A549 (cell line): ENCODE data around the gene XYLB. TPM values are rescaled to one million over a fixed set of nuclear protein-coding genes. Genes with fewer than 3 reads are reported as not detected.

ENCODE experiments used
- ATAC-seq, 2 experiments: fragments of 200-7000 bp in 1 of 2; fragments of >200 bp in 1 of 2; cut with Nextera tagmentation in 1 of 2; cut with Tn5 transposase in 1 of 2; 3 replicates each; pipeline versions ENCODE4 v1.8.0 to v1.9.1; 2018 to 2020; ENCODE audit warnings: mild to moderate bottlenecking in 1 of 2, moderate library complexity in 1 of 2
- CTCF ChIA-PET: fragments of 300-600 bp; sonication (Branson Sonifier 250); formaldehyde crosslinking; extraction: SDS; loops from one replicate; lab custom pipeline; 2021; ENCODE audit warnings: antibody characterized with exemption, inconsistent platforms; lab: Yijun Ruan, JAX
- POLR2A ChIA-PET: fragments of 350-600 bp; formaldehyde crosslinking; extraction: SDS; loops from one replicate; lab custom pipeline; 2021; ENCODE audit warnings: antibody characterized with exemption, inconsistent platforms; lab: Yijun Ruan, JAX
- DNase-seq, 2 experiments: peaks; one replicate each; pipeline versions ENCODE4 v3.0.0 to v3.0.0-alpha.2; 2011 to 2016; ENCODE audit warnings: low read depth in 1 of 2, low spot score in 1 of 2
- FAIRE-seq: peaks from 2 replicates; lab custom pipeline; 2011; peaks lifted over from hg19 to GRCh38; lab: Jason Lieb, UNC
- H3K27ac ChIP-seq, 2 experiments: fragments of >200 bp; sonication (Bioruptor Twin); formaldehyde crosslinking; 3 replicates each; pipeline ENCODE4 v1.5.1; 2016 to 2017
- H3K4me1 ChIP-seq: fragments of >200 bp; sonication (Bioruptor Twin); formaldehyde crosslinking; 3 replicates; pipeline ENCODE4 v1.6.1; 2016
- H3K4me2 ChIP-seq: fragments of >200 bp; sonication (Bioruptor Twin); formaldehyde crosslinking; 3 replicates; pipeline ENCODE4 v1.6.1; 2016
- H3K4me3 ChIP-seq: fragments of >200 bp; sonication (Bioruptor Twin); formaldehyde crosslinking; 3 replicates; pipeline ENCODE4 v1.5.1; 2016
- H3K9me3 ChIP-seq: fragments of >200 bp; sonication (Bioruptor Twin); formaldehyde crosslinking; 3 replicates; pipeline ENCODE4 v1.6.1; 2016
- BHLHE40 ChIP-seq: IDR thresholded peaks from 2 replicates; pipeline ENCODE4 v1.6.1; 2012; ENCODE audit warnings: low read depth, low read length, inconsistent platforms
- FOSB ChIP-seq: fragments of 250-450 bp; sonication (Bioruptor Pico); IDR thresholded peaks from 2 replicates; pipeline ENCODE4 v1.5.0; 2020; ENCODE audit warnings: mild to moderate bottlenecking, moderate library complexity
- FOSL2 ChIP-seq, 2 experiments: fragments of 450-650 bp in 1 of 2; fragments of >200 bp in 1 of 2; sonication (Bioruptor Twin) in 1 of 2; formaldehyde crosslinking; IDR thresholded peaks; 2 replicates each; pipeline versions ENCODE4 v1.5.0 to v1.6.1; 2016 to 2020; ENCODE audit warnings: mild to moderate bottlenecking in 1 of 2, moderate library complexity in 1 of 2
- GATA3 ChIP-seq: IDR thresholded peaks from 2 replicates; pipeline ENCODE4 v1.6.1; 2012; ENCODE audit warnings: borderline replicate concordance
- HDAC2 ChIP-seq: fragments of 200-600 bp; sonication (generic); IDR thresholded peaks from 2 replicates; pipeline ENCODE4 v1.6.1; 2016
- NR3C1 ChIP-seq: fragments of >200 bp; sonication (Bioruptor Twin); formaldehyde crosslinking; IDR thresholded peaks from 3 replicates; pipeline ENCODE4 v1.6.1; 2017
- POLR2A ChIP-seq: IDR thresholded peaks from 2 replicates; pipeline ENCODE4 v1.6.1; 2012; ENCODE audit warnings: mild to moderate bottlenecking, low read length
- SMC3 ChIP-seq: fragments of >200 bp; sonication (Bioruptor Twin); formaldehyde crosslinking; IDR thresholded peaks from 3 replicates; pipeline ENCODE4 v1.6.1; 2018; ENCODE audit warnings: inconsistent platforms
- SREBF2 ChIP-seq: fragments of 450-650 bp; IDR thresholded peaks from 2 replicates; pipeline ENCODE4 v1.6.1; 2014; ENCODE audit warnings: mild to moderate bottlenecking, moderate library complexity
- TFCP2L1 ChIP-seq: fragments of 250-450 bp; sonication (Bioruptor Pico); IDR thresholded peaks from 2 replicates; pipeline ENCODE4 v1.5.0; 2021; ENCODE audit warnings: mild to moderate bottlenecking
- TP53 ChIP-seq: fragments of 250-450 bp; sonication (Bioruptor Pico); IDR thresholded peaks from 2 replicates; pipeline ENCODE4 v1.5.0; 2021; ENCODE audit warnings: mild to moderate bottlenecking, moderate library complexity
- ZFP36 ChIP-seq: fragments of 450-650 bp; IDR thresholded peaks from 2 replicates; pipeline ENCODE4 v1.6.1; 2014; ENCODE audit warnings: borderline replicate concordance; ENCODE audit not compliant: partially characterized antibody
- ZNF302 ChIP-seq: fragments of 250-450 bp; sonication (Bioruptor Pico); IDR thresholded peaks from 2 replicates; pipeline ENCODE4 v1.9.0; 2021; ENCODE audit warnings: inconsistent platforms, mild to moderate bottlenecking, moderate library complexity
- WGBS: methylation state at CpG from one replicate; pipeline ENCODE4 v1.1.6; 2017; ENCODE audit errors: missing lambda C conversion rate; 5-methylcytosine and 5-hydroxymethylcytosine counted together
- polyA plus RNA-seq, 4 experiments: library from polyadenylated mRNA; depleted of rRNA in 3 of 4; stranded (reverse); fragments of >200 nt; fragmentation: RNase III in 1 of 4; extraction: RNeasy Plus Mini Kit Qiagen cat#74134 plus additional on column Dnase treatment in 1 of 4; gene quantifications; 2 replicates in 3 of 4; 3 replicates in 1 of 4; pipeline ENCODE4 v1.2.3, GENCODE V29; 2011 to 2017
- TF ChIP-seq, protein P1 (sequence below): fragments of >200 bp; sonication (Bioruptor Twin); formaldehyde crosslinking; IDR thresholded peaks from 3 replicates; pipeline ENCODE4 v1.5.1; 2016
- TF ChIP-seq, protein P2 (sequence below): fragments of 150-350 bp; IDR thresholded peaks from 2 replicates; pipeline ENCODE4 v1.6.1; 2014; ENCODE audit warnings: low read depth, mild to moderate bottlenecking, low read length
- TF ChIP-seq, protein P3 (sequence below): IDR thresholded peaks from 2 replicates; pipeline ENCODE4 v1.6.1; 2012
- TF ChIP-seq, protein P4 (sequence below): IDR thresholded peaks from 2 replicates; pipeline ENCODE4 v1.6.1; 2012
- TF ChIP-seq, protein P5 (sequence below): fragments of 200-600 bp; sonication (generic); IDR thresholded peaks from 2 replicates; pipeline ENCODE4 v1.6.1; 2016; ENCODE audit warnings: antibody characterized with exemption, mild to moderate bottlenecking, moderate library complexity
- TF ChIP-seq, protein P6 (sequence below): fragments of 250-450 bp; sonication (Bioruptor Pico); IDR thresholded peaks from 2 replicates; pipeline ENCODE4 v1.5.0; 2021; ENCODE audit warnings: mild to moderate bottlenecking, moderate library complexity, borderline replicate concordance
- TF ChIP-seq, protein P7 (sequence below): fragments of >200 bp; sonication (Bioruptor Twin); formaldehyde crosslinking; IDR thresholded peaks from 3 replicates; pipeline ENCODE4 v1.6.1; 2016
- TF ChIP-seq, protein P8 (sequence below): fragments of 450-650 bp; IDR thresholded peaks from 2 replicates; pipeline ENCODE4 v1.6.1; 2014; ENCODE audit warnings: antibody characterized with exemption

The XYLB gene
- polyA plus RNA-seq, 2 of the 4 experiments (the other 2 are of a cell fraction): 4.9 to 5.4 TPM

DNA sequence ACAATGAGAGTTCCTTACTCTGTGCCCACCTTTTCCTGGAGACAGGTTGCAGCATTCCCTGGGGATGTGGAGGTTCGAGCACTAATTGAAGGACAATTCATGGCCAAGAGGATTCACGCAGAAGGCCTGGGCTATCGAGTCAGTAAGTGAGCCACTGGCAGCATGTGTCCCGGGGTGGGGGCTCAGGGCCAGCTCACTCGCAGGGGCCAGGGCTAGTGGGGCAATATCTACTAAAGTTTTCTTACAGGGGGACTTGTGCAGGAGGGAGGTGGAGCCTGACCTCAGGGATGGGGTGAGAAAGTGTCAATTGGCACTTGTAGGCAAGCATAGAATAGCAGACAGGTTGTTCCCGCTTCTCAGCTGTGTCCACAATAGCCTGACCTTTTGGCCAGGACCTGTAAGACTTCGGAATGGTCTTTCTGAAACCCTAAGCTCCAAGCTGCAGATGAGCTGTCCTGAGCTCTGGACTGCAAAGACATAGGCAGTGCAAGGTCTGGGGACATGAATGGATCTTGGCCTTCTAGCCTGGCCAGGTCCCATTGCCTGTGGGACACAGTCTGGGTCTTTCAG is 32.7 kb downstream of the XYLB start:
- 92% methylated on average over 7 of the region's 7 CpGs for WGBS
- FAIRE-seq: no peak
- no peak for DNase-seq
- TF ChIP-seq, protein P1, sequence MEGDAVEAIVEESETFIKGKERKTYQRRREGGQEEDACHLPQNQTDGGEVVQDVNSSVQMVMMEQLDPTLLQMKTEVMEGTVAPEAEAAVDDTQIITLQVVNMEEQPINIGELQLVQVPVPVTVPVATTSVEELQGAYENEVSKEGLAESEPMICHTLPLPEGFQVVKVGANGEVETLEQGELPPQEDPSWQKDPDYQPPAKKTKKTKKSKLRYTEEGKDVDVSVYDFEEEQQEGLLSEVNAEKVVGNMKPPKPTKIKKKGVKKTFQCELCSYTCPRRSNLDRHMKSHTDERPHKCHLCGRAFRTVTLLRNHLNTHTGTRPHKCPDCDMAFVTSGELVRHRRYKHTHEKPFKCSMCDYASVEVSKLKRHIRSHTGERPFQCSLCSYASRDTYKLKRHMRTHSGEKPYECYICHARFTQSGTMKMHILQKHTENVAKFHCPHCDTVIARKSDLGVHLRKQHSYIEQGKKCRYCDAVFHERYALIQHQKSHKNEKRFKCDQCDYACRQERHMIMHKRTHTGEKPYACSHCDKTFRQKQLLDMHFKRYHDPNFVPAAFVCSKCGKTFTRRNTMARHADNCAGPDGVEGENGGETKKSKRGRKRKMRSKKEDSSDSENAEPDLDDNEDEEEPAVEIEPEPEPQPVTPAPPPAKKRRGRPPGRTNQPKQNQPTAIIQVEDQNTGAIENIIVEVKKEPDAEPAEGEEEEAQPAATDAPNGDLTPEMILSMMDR: no peak
- TF ChIP-seq SMC3 (no peak), ZNF302 (CRISPR knock-in tag) (no peak), ZFP36 (no peak)
- TF ChIP-seq, all 56 proteins: peak for 0
- H3K4me2 ChIP-seq: no peak overlapping the region
- ChIA-PET CTCF (interaction anchor here (1.3 kb wide), 1 partner anchor 13 kb away, joined by 4 read pairs; no protein-coding TSS in a partner anchor), POLR2A (no interaction called here)
- ATAC-seq: no peak
- H3K4me3 ChIP-seq: no peak overlapping the region
- no peaks in the 10 kb centered on the region for H3K4me1 ChIP-seq
- no peaks in the 10 kb centered on the region for H3K9me3 ChIP-seq
- H3K27ac ChIP-seq: no peak overlapping the region

DNA sequence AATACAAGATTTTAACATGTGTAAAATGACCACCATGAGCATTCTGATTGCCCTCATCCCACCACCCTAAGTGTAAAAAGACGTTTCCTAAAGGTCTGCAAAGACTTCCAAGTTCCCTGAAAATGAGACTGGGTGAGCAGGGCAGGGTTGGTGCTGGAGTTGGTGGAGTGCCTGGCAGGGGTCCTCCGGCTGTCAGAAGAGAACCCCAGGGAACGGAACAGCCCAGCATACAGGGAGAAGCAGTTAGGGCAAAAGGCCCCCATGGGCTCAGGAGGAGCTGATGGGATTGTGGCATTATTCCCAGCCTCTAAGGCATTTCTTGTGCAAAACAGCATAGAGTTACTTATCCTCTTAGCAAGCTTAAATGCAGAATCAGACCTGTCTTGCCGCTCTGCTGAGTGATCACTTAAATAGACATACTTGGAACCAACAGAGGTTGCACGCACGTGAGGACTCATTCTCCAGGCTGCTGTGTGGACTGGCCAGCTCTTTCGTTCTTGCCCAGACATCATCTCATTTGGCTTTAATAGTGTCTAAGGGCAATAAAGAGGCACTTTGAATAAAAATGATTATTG is 36.0 kb downstream of the XYLB start:
- DNase-seq (no peak), ATAC-seq (no peak; a peak in 1 of 6 replicates), FAIRE-seq (no peak)
- Histone ChIP-seq H3K4me2 (no peak overlapping the region), H3K27ac (no peak overlapping the region), H3K4me1 (no peaks in the 10 kb centered on the region), H3K9me3 (no peaks in the 10 kb centered on the region; the same call in 1 of the 3 replicates), H3K4me3 (no peak overlapping the region)
- POLR2A ChIA-PET: no interaction called here
- WGBS: 83% methylated on average over 7 of the region's 7 CpGs
- CTCF ChIA-PET: interaction anchor here (1.7 to 3.9 kb wide), 2 partner anchors 36 to 139 kb away, joined by 6 to 13 read pairs; partner anchors contain the start of gene XYLB
- no peak for TF ChIP-seq GATA3
- TF ChIP-seq, protein P1: no peak
- no peak for TF ChIP-seq TP53
- TF ChIP-seq, protein P2, sequence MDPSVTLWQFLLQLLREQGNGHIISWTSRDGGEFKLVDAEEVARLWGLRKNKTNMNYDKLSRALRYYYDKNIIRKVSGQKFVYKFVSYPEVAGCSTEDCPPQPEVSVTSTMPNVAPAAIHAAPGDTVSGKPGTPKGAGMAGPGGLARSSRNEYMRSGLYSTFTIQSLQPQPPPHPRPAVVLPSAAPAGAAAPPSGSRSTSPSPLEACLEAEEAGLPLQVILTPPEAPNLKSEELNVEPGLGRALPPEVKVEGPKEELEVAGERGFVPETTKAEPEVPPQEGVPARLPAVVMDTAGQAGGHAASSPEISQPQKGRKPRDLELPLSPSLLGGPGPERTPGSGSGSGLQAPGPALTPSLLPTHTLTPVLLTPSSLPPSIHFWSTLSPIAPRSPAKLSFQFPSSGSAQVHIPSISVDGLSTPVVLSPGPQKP: no peak
- TF ChIP-seq NR3C1: no peak
- TF ChIP-seq, protein P3, sequence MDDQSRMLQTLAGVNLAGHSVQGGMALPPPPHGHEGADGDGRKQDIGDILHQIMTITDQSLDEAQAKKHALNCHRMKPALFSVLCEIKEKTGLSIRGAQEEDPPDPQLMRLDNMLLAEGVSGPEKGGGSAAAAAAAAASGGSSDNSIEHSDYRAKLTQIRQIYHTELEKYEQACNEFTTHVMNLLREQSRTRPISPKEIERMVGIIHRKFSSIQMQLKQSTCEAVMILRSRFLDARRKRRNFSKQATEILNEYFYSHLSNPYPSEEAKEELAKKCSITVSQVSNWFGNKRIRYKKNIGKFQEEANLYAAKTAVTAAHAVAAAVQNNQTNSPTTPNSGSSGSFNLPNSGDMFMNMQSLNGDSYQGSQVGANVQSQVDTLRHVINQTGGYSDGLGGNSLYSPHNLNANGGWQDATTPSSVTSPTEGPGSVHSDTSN: no peak
- TF ChIP-seq, protein P4, sequence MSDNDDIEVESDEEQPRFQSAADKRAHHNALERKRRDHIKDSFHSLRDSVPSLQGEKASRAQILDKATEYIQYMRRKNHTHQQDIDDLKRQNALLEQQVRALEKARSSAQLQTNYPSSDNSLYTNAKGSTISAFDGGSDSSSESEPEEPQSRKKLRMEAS: no peak
- TF ChIP-seq, protein P5, sequence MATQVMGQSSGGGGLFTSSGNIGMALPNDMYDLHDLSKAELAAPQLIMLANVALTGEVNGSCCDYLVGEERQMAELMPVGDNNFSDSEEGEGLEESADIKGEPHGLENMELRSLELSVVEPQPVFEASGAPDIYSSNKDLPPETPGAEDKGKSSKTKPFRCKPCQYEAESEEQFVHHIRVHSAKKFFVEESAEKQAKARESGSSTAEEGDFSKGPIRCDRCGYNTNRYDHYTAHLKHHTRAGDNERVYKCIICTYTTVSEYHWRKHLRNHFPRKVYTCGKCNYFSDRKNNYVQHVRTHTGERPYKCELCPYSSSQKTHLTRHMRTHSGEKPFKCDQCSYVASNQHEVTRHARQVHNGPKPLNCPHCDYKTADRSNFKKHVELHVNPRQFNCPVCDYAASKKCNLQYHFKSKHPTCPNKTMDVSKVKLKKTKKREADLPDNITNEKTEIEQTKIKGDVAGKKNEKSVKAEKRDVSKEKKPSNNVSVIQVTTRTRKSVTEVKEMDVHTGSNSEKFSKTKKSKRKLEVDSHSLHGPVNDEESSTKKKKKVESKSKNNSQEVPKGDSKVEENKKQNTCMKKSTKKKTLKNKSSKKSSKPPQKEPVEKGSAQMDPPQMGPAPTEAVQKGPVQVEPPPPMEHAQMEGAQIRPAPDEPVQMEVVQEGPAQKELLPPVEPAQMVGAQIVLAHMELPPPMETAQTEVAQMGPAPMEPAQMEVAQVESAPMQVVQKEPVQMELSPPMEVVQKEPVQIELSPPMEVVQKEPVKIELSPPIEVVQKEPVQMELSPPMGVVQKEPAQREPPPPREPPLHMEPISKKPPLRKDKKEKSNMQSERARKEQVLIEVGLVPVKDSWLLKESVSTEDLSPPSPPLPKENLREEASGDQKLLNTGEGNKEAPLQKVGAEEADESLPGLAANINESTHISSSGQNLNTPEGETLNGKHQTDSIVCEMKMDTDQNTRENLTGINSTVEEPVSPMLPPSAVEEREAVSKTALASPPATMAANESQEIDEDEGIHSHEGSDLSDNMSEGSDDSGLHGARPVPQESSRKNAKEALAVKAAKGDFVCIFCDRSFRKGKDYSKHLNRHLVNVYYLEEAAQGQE: no peak
- no peak for TF ChIP-seq SREBF2
- TF ChIP-seq HDAC2: no peak
- no peak for TF ChIP-seq FOSL2 (IDR thresholded peaks at IDR 0.05)
- TF ChIP-seq FOSL2 (CRISPR knock-in tag; IDR thresholded peaks at IDR 0.05): no peak
- TF ChIP-seq, protein P6, sequence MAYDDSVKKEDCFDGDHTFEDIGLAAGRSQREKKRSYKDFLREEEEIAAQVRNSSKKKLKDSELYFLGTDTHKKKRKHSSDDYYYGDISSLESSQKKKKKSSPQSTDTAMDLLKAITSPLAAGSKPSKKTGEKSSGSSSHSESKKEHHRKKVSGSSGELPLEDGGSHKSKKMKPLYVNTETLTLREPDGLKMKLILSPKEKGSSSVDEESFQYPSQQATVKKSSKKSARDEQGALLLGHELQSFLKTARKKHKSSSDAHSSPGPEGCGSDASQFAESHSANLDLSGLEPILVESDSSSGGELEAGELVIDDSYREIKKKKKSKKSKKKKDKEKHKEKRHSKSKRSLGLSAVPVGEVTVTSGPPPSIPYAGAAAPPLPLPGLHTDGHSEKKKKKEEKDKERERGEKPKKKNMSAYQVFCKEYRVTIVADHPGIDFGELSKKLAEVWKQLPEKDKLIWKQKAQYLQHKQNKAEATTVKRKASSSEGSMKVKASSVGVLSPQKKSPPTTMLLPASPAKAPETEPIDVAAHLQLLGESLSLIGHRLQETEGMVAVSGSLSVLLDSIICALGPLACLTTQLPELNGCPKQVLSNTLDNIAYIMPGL: no peak
- TF ChIP-seq POLR2A: no peak
- TF ChIP-seq BHLHE40: no peak
- TF ChIP-seq FOSB (CRISPR knock-in tag): no peak
- TF ChIP-seq, protein P7, sequence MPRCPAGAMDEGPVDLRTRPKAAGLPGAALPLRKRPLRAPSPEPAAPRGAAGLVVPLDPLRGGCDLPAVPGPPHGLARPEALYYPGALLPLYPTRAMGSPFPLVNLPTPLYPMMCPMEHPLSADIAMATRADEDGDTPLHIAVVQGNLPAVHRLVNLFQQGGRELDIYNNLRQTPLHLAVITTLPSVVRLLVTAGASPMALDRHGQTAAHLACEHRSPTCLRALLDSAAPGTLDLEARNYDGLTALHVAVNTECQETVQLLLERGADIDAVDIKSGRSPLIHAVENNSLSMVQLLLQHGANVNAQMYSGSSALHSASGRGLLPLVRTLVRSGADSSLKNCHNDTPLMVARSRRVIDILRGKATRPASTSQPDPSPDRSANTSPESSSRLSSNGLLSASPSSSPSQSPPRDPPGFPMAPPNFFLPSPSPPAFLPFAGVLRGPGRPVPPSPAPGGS: no peak
- TF ChIP-seq, protein P8, sequence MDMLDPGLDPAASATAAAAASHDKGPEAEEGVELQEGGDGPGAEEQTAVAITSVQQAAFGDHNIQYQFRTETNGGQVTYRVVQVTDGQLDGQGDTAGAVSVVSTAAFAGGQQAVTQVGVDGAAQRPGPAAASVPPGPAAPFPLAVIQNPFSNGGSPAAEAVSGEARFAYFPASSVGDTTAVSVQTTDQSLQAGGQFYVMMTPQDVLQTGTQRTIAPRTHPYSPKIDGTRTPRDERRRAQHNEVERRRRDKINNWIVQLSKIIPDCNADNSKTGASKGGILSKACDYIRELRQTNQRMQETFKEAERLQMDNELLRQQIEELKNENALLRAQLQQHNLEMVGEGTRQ: no peak
- TF ChIP-seq TFCP2L1 (CRISPR knock-in tag): no peak
